Activated effector memory CD4-positive, alpha-beta T cell treated with anti-CD3 and anti-CD28 coated beads, Interleukin-2, amount 50 U/mL, for 16 hours (primary cell): Measurements from ENCODE around the gene ARHGEF37.
A peak's percentile ranks its signal among the peaks of the same experiment; 100 is the strongest.
"Not testable (repeated sequence)": the region's sequence is repeated elsewhere in the genome, so short reads cannot be mapped to it uniquely, and the experiment has no call there.

Experiments
- DNase-seq: peaks from one replicate; pipeline ENCODE4 v3.0.0-alpha.2; 2020

Gene ARHGEF37

GRCh38 chr5:149581192-149581861 is at the start of gene ARHGEF37:
Gene ARHGEF37 (plus strand): TSS chr5:149581498. CDS start chr5:149597770, 16,272 bp downstream.
- DNase-seq = peak; percentile 76

DNA sequence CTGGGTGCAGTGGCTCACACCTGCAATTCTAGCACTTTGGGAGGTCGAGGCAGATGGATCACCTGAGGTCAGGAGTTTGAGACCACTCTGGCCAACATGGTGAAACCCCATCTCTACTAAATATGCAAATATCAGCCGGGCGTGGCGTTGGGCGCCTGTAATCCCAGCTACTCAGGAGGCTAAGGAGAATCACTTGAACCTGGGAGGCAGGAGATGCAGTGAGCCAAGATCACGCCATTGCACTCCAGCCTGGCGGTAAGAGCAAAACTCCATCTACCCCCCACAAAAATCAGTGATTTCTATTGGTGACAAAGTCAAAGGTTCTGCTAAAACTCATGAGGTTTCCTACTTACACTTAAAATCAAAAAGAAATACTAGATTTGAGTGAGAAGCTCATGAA is 48.9 kb upstream of the ARHGEF37 start:
- no peak for DNase-seq

DNA sequence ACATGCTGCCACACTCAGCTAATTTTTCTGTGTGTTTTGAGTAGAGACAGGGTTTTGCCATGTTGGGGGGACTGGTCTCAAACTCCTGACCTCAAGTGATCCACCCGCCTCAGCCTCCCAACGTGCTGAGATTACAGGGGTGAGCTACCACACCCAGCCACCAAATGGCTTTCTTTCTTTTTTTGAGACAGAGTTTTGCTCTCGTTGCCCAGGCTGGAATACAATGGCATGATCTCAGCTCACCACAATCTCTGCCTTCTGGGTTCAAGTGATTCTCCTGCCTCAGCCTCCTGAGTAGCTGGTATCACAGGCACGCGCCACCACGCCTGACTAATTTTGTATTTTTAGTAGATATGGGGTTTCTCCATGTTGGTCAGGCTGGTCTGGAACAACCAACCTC is 45.5 kb upstream of the ARHGEF37 start:
- not testable (repeated sequence) for DNase-seq

- no peak for DNase-seq
Measured at GRCh38 chr5:149537374-149537975, 43.8 kb upstream of the ARHGEF37 start.

GRCh38 chr5:149540089-149540488 is 41.2 kb upstream of the ARHGEF37 start:
- DNase-seq = no peak

DNA sequence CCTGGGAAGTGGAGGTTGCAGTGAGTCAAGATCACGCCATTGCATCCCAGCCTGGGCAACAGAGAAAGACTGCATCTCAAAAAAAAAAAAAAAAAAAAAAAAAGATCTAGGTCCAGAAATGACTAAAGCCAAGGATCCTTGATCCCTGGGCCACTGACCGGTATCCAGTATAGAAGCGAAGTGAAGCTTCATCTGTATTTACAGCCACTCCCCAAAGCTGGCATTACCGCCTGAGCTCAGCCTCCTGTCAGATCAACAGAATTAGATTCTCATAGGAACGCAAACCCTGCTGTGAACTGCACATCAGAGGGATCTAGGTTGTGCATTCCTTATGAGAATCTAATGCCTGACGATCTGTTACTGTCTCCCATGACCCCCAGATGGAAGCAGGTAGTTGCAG is 39.4 kb upstream of the ARHGEF37 start:
- no peak for DNase-seq

- no peak for DNase-seq
Measured at GRCh38 chr5:149543361-149544027, 37.8 kb upstream of the ARHGEF37 start.

GRCh38 chr5:149544028-149544420 is 37.3 kb upstream of the ARHGEF37 start:
- no peak for DNase-seq

GRCh38 chr5:149545327-149545726 is 36.0 kb upstream of the ARHGEF37 start:
- DNase-seq = no peak

- no peak for DNase-seq
Measured at GRCh38 chr5:149546974-149547373, 34.3 kb upstream of the ARHGEF37 start.

DNA sequence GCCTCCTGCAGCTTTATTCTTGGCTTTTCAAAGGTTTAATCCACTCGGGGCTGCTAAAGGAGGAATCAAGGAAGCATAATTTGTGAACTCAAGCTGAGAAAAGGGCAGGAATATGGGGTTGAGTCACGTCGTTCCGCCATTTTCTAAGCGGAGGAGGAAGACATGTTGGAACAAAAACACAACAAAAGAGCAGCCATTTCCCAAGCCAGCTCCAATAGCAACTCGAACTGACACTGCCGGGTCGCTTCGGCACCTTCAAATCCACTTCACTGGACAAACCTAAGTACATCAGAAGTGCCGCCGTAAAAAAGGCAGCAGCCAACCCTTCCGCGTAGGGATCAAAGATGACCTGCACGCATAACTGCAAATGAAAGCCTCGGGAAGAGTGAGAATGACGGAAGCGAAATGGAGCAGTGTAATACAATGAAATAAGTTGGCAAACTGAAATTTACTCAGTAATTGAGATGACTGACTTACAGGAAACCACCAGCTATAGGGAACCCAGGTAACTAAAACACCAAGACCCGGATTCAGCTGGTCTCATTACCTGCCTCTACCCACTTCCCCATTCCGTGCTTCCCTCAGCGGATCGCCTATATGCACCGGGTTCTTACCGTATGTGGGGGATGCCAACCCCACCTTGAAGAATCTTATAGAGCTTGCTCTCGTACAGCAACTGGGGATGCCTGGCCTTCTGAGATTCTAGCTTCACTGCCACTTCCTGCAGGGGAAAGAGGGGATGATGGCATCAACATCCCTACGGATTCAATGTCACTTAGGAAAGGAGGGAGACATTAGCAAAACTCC is 31.6 kb upstream of the ARHGEF37 start:
- peak; percentile 76 for DNase-seq

DNA sequence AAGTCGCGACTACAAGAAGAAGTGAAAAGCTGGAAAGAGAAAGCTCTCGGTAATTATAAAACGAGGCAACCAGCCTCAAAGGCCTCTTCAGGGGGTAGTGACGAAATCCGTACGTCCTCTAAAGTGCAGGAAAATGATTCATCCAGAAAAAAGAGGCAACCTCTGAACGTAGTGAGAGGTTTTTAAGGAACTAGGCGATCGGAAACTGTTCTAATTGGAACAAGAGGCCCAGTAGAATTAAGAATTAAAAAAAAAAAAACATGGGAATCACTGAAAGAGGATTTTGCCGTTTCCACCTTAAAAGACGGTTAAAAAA is 31.1 kb upstream of the ARHGEF37 start:
- DNase-seq = no peak

DNA sequence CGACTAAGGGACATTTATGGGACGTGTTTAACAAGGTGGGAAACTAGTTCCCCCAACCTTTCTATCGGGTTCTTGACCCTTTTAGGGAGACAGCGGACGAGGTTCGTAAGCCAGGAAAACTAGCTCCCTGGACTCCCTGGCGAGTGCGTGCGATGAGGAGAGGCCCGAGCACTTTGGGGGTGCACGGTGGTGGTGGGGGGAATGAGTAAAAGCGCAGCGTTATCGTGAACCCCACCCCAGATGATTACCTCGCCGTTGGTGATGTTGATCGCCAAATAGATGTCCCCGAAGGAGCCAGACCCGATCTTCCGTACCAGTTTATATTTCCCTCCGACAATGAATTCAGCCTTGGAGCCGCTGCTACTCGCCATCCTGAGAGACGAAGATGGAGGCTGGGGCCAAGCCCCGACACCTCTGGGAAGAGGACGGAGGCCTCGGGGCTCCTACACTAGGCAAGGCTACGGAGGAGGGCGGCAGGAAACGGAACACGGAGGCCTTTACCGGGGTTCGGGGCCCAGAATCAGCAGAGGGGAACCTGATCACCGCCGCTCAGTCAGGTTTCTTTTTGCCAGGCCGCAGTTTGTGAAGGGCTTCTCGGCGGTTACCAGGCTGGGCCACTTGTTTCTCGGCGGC is 30.6 kb upstream of the ARHGEF37 start:
- DNase-seq = no peak

DNA sequence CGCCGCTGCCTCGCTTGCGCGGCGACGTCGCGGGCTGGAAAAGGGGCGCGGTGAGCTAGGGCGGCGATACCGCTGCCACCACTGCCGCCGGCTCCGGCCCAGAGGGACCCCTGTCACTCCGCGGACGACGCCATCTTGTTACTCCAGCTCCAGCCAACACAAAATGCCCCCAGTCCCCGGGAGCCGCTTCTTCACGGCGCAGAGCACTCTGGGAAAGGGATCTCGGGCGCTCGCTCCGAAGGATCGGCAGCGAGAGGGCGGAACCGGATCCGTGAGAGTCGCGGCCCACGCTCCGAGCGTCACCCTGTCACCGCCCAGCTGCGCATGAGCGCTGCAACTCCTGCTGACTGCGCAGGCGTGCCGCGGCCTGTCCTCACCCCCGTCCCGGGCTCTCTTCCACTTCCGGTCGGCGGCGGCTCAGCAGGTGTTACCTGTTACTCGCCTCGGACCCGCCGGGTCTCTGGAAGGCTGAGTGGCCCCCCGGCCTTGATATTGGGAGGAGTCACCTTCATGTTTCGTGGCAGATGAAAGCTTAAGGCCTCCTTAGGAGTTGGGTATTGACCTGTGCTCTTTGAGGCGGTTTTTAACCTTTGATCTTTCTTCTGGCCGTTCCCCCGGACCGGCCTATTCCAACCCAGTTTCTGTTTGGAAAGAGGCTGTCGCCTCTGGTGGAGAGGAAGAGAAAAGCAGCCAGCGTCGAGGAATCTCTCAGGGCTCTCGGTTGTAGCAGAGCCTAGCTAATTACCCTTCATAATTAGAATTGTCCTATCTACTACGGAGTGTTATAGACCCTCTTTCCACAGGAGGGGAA is 29.9 kb upstream of the ARHGEF37 start, which contains the start of gene CSNK1A1:
Gene CSNK1A1 (minus strand): TSS at position 213 of the 811 bp plus-strand sequence. CDS start 475 bp downstream, outside the sequence.
- DNase-seq = peak; percentile 100

DNA sequence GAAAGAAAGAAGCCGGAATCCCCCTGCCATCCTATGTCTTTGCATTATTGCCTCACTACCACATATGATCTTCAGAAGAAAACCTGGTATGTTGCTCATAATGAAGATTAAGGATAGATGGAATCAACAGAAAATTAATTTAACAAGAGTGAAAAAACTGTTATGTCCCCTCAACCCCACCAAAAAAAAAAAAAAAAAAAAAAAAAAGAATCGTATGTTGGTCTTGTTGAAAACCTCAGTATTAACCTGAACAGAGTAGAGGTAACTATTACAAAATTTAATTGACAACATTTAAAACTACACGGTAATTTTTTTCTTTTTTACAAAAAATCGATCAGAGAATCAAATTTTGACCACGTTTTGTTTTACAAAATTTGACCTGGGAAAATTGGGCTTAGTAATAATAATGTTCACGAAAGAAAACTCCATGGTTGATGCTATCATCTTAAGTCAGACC is 29.2 kb upstream of the ARHGEF37 start:
- no peak for DNase-seq

DNA sequence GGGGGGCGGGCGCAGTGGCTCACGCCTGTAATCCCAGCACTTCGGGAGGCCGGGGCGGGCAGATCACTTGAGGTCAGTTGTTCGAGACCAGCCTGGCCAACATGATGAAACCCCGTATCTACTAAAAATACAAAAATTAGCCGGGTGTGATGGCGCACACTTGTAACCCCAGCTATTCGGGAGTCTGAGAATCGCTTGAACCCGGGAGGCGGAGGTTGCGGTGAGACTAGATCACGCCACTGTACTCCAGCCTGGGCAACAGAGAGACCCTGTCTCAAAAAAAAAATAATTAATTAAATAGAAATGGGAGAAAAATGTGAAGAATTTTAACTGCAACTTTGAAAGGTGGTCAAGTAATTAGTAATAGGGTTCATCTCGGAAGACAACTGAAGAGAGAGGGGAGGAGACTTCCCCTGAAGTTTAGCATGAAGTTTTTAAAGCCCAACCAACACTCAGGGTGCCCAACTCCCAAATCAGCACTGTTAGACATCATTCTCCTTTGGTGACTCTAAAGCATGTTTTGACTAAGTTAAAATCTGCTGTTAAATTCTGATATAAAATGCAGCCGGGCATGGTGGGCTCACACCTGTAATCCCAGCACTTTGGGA is 28.6 kb upstream of the ARHGEF37 start:
- DNase-seq = no peak

DNA sequence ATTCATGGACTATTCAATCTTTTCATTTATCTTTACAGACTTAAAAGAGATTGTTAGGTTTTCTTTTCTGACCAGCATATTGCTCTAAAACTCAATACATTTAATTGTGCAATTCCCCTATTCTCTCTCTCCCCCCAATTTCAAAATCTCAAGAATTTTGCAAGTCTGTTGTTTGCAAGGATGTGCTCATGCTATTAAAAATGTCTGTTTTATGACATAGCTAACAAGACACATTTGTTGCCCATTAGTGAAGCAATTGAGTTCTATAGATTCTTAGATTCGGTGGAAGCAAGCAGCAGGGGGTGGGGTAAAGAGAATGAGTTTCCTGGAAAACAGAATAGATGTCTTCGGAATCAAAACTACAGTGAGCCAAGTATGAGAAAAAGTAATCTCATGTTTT is 21.6 kb upstream of the ARHGEF37 start:
- DNase-seq = no peak

DNA sequence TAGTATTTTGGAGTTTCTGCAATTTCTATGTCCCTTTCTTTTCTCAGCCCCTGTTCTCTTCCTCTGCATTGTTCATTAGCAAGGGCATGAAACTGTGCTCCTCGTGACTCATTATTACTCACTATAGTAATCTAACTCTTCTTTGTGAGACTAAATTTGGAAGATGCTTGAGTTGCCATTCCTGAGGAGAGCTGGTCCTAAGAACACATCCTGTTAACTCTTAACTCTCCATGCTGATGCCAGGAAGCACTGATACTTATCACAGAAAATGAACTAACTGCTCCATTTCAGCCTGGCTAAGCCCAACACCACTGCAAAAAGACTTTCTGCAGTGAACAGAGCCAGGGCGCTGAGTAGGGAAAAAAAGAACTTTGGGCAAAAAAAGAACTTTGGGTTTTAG is 19.4 kb upstream of the ARHGEF37 start:
- DNase-seq = no peak

DNA sequence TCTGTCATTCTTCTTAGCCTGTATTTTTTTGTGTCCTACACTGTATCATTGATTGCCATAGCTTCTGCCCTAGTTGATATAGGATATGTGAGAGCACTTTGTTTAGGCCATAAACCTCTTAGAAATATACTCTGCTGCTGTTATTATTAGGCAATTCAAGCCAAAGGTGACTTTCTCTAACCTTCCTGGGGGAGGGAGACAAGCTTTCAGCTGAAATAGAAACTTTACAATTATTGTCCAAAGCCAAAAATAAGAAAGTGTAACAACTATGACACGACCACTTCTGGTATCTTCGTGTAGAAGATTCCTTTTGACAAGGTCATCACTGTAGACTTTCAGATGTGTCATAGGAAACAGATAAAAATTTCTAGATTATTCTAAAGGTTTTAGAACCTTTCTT is 17.8 kb upstream of the ARHGEF37 start:
- DNase-seq = no peak

DNA sequence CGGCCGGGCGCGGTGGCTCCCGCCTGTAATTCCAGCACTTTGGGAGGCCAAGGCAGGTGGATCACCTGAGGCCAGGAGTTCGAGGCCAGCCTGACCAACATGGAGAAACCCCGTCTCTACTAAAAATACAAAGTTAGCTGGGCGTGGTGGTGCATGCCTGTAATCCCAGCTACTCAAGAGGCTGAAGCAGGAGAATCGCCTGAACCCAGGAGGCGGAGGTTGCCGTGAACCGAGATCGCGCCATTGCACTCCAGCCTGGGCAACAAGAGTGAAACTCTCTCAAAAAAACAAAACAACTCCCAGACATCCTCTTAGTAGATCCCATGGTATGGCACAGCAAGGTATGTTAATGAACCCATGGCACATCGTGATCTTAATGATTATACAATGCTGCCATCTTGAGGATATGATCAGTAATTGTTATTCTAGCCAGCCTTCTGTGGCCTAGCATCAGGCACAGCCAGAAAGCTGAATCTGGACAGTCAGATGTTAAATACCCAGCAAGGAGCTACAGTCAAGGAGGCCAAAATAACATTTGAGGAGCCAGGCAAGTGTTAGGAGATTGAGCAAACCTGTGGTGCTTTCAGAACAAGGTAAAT is 16.7 kb upstream of the ARHGEF37 start:
- DNase-seq = not testable (repeated sequence)

- DNase-seq = no peak
Measured at GRCh38 chr5:149567226-149567625, 14.1 kb upstream of the ARHGEF37 start.
